SK-N-SH treated with all-trans-retinoic acid at 6 μM for 48 hours (cell line): Measurements from ENCODE around the gene NFIX.

Experiments used
- ATAC-seq: fragments of 200-7000 bp; cut with Tn5 transposase; 3 replicates; pipeline ENCODE4 v1.9.1; 2020; ENCODE audit warnings: mild to moderate bottlenecking, moderate library complexity
- ARNTL ChIP-seq: fragments of 450-650 bp; formaldehyde crosslinking; IDR thresholded peaks from 2 replicates; pipeline ENCODE4 v1.5.0; 2020; ENCODE audit warnings: low read depth, mild to moderate bottlenecking, moderate library complexity, borderline replicate concordance
- BACH2 ChIP-seq: fragments of 250-450 bp; sonication (Bioruptor Pico); IDR thresholded peaks from 2 replicates; pipeline ENCODE4 v1.9.0; 2021; ENCODE audit warnings: mild to moderate bottlenecking, borderline replicate concordance
- CSDC2 ChIP-seq: fragments of 250-450 bp; sonication (Bioruptor Pico); IDR thresholded peaks from 2 replicates; pipeline ENCODE4 v1.5.0; 2020; ENCODE audit warnings: mild to moderate bottlenecking, moderate library complexity
- ESRRG ChIP-seq: fragments of 250-450 bp; sonication (Bioruptor Pico); IDR thresholded peaks from 2 replicates; pipeline ENCODE4 v1.6.1; 2021; ENCODE audit warnings: mild to moderate bottlenecking
- GLIS3 ChIP-seq: fragments of 250-450 bp; sonication (Bioruptor Pico); IDR thresholded peaks from 2 replicates; pipeline ENCODE4 v1.5.0; 2020; ENCODE audit warnings: mild to moderate bottlenecking, moderate library complexity
- ISL1 ChIP-seq: fragments of 250-450 bp; sonication (Bioruptor Pico); IDR thresholded peaks from 2 replicates; pipeline ENCODE4 v2.1.2; 2022; ENCODE audit warnings: mild to moderate bottlenecking, moderate library complexity
- OSR1 ChIP-seq: fragments of 250-450 bp; sonication (Bioruptor Pico); IDR thresholded peaks from 2 replicates; pipeline ENCODE4 v1.8.0; 2022; ENCODE audit warnings: moderate library complexity, mild to moderate bottlenecking, inconsistent platforms
- PPARA ChIP-seq: fragments of 250-450 bp; sonication (Bioruptor Pico); IDR thresholded peaks from 2 replicates; pipeline ENCODE4 v1.5.0; 2020; ENCODE audit warnings: mild to moderate bottlenecking, borderline replicate concordance
- RARB ChIP-seq: fragments of 250-450 bp; sonication (Bioruptor Pico); IDR thresholded peaks from 2 replicates; pipeline ENCODE4 v1.8.0; 2021; ENCODE audit warnings: mild to moderate bottlenecking, moderate library complexity
- SNAI2 ChIP-seq: fragments of 250-450 bp; sonication (Bioruptor Pico); IDR thresholded peaks from 2 replicates; pipeline ENCODE4 v1.5.0; 2020; ENCODE audit warnings: mild to moderate bottlenecking, moderate library complexity
- TCF4 ChIP-seq: fragments of 250-450 bp; sonication (Bioruptor Pico); IDR thresholded peaks from 2 replicates; pipeline ENCODE4 v1.8.0; 2021; ENCODE audit warnings: mild to moderate bottlenecking, moderate library complexity, borderline replicate concordance
- TOX ChIP-seq: fragments of 250-450 bp; sonication (Bioruptor Pico); IDR thresholded peaks from 2 replicates; pipeline ENCODE4 v1.8.0; 2021; ENCODE audit warnings: mild to moderate bottlenecking, moderate library complexity, borderline replicate concordance
- ZC3H10 ChIP-seq: fragments of 250-450 bp; sonication (Bioruptor Pico); IDR thresholded peaks from 2 replicates; pipeline ENCODE4 v1.5.1; 2021; ENCODE audit warnings: mild to moderate bottlenecking, moderate library complexity
- ZFP3 ChIP-seq: fragments of 250-450 bp; sonication (Bioruptor Pico); IDR thresholded peaks from 2 replicates; pipeline ENCODE4 v1.5.0; 2020; ENCODE audit warnings: mild to moderate bottlenecking, moderate library complexity
- ZFP30 ChIP-seq: fragments of 450-650 bp; formaldehyde crosslinking; IDR thresholded peaks from 2 replicates; pipeline ENCODE4 v1.5.0; 2022; ENCODE audit warnings: mild to moderate bottlenecking, moderate library complexity
- ZNF565 ChIP-seq: fragments of 450-650 bp; formaldehyde crosslinking; conservative IDR thresholded peaks from 2 replicates; pipeline ENCODE4 v1.5.0; 2020; ENCODE audit warnings: low read depth, mild to moderate bottlenecking, moderate library complexity
- ZNF70 ChIP-seq: fragments of 450-650 bp; formaldehyde crosslinking; IDR thresholded peaks from 2 replicates; pipeline ENCODE4 v1.5.0; 2020; ENCODE audit warnings: mild to moderate bottlenecking, moderate library complexity
- ZNF8 ChIP-seq: fragments of 450-650 bp; formaldehyde crosslinking; IDR thresholded peaks from 2 replicates; pipeline ENCODE4 v1.5.0; 2020; ENCODE audit warnings: mild to moderate bottlenecking, moderate library complexity
- TF ChIP-seq, protein P1 (sequence below): fragments of 250-450 bp; sonication (Bioruptor Pico); IDR thresholded peaks from 2 replicates; pipeline ENCODE4 v1.5.1; 2021; ENCODE audit warnings: mild to moderate bottlenecking, moderate library complexity
- TF ChIP-seq, protein P2 (sequence below): fragments of 250-450 bp; sonication (Bioruptor Pico); IDR thresholded peaks from 2 replicates; pipeline ENCODE4 v1.5.0; 2020; ENCODE audit warnings: mild to moderate bottlenecking, moderate library complexity
- TF ChIP-seq, protein P3 (sequence below): fragments of 250-450 bp; sonication (Bioruptor Pico); IDR thresholded peaks from 2 replicates; pipeline ENCODE4 v1.8.0; 2020; ENCODE audit warnings: mild to moderate bottlenecking, moderate library complexity, borderline replicate concordance
- TF ChIP-seq, protein P4 (sequence below): fragments of 250-450 bp; sonication (Bioruptor Pico); IDR thresholded peaks from 2 replicates; pipeline ENCODE4 v1.8.0; 2021; ENCODE audit warnings: low read depth, mild to moderate bottlenecking, moderate library complexity, borderline replicate concordance
- TF ChIP-seq, protein P5 (sequence below): fragments of 250-450 bp; sonication (Bioruptor Pico); IDR thresholded peaks from 2 replicates; pipeline ENCODE4 v1.5.1; 2020; ENCODE audit warnings: low read depth, mild to moderate bottlenecking, moderate library complexity

The NFIX gene

DNA sequence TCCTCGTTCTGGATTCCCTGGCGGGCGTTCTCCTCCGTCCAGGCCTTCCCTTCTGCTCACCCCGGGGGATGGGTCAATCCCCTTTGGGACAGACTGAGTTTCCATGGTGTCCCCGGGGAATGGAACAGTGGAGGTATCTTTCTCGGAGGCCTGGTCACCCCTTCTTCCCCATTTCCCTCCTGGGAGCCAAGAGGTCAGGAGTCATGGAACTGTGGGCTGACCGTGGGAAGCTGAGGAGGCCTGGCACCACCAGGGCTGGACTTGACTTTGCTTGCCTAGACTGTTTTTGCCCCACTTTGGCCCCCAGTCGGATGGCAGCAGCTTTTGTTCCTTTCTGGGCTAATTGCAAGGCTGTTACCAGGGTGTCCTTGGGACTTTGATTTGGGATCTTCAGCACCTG lies 124.8 kb downstream of the NFIX start:
- TF ChIP-seq ISL1 (CRISPR knock-in tag) = no peak
- no peak for TF ChIP-seq TCF4 (CRISPR knock-in tag)
- no peak for TF ChIP-seq OSR1 (CRISPR knock-in tag)
- TF ChIP-seq, protein P1, sequence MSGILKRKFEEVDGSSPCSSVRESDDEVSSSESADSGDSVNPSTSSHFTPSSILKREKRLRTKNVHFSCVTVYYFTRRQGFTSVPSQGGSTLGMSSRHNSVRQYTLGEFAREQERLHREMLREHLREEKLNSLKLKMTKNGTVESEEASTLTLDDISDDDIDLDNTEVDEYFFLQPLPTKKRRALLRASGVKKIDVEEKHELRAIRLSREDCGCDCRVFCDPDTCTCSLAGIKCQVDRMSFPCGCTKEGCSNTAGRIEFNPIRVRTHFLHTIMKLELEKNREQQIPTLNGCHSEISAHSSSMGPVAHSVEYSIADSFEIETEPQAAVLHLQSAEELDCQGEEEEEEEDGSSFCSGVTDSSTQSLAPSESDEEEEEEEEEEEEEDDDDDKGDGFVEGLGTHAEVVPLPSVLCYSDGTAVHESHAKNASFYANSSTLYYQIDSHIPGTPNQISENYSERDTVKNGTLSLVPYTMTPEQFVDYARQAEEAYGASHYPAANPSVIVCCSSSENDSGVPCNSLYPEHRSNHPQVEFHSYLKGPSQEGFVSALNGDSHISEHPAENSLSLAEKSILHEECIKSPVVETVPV (CRISPR knock-in tag) = no peak
- ATAC-seq = no peak

DNA sequence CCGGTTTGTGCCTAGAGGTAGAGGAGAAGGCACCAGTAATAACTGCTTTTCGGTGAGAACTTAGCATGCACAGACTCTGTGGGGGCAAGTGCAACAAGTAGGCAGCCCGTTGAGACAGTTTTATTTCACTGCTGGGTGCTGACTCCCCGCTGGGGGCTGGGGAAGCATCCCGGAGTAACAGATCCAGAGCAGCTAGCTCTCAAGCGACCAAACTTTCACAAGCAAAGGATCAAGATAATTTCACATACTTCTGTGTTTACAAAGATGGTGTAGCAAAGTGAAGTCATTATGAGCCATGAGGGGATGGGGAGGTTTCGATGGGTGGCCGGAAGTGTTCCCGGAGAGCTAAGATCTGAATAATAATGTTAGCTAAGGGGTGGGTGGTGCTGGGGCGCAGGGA lies 125.5 kb downstream of the NFIX start:
- TF ChIP-seq ZFP3 = no peak
- TF ChIP-seq TCF4 (CRISPR knock-in tag) = no peak
- TF ChIP-seq, protein P1 (CRISPR knock-in tag) = no peak
- no peak for TF ChIP-seq RARB (CRISPR knock-in tag)
- TF ChIP-seq, protein P2, sequence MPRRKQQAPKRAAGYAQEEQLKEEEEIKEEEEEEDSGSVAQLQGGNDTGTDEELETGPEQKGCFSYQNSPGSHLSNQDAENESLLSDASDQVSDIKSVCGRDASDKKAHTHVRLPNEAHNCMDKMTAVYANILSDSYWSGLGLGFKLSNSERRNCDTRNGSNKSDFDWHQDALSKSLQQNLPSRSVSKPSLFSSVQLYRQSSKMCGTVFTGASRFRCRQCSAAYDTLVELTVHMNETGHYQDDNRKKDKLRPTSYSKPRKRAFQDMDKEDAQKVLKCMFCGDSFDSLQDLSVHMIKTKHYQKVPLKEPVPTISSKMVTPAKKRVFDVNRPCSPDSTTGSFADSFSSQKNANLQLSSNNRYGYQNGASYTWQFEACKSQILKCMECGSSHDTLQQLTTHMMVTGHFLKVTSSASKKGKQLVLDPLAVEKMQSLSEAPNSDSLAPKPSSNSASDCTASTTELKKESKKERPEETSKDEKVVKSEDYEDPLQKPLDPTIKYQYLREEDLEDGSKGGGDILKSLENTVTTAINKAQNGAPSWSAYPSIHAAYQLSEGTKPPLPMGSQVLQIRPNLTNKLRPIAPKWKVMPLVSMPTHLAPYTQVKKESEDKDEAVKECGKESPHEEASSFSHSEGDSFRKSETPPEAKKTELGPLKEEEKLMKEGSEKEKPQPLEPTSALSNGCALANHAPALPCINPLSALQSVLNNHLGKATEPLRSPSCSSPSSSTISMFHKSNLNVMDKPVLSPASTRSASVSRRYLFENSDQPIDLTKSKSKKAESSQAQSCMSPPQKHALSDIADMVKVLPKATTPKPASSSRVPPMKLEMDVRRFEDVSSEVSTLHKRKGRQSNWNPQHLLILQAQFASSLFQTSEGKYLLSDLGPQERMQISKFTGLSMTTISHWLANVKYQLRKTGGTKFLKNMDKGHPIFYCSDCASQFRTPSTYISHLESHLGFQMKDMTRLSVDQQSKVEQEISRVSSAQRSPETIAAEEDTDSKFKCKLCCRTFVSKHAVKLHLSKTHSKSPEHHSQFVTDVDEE (CRISPR knock-in tag) = no peak
- no peak for TF ChIP-seq ZFP30 (CRISPR knock-in tag)
- no peak for TF ChIP-seq BACH2 (CRISPR knock-in tag)
- no peak for TF ChIP-seq ZNF8 (CRISPR knock-in tag)
- no peak for TF ChIP-seq OSR1 (CRISPR knock-in tag)
- no peak for TF ChIP-seq CSDC2
- no peak for TF ChIP-seq ISL1 (CRISPR knock-in tag)
- TF ChIP-seq, protein P3, sequence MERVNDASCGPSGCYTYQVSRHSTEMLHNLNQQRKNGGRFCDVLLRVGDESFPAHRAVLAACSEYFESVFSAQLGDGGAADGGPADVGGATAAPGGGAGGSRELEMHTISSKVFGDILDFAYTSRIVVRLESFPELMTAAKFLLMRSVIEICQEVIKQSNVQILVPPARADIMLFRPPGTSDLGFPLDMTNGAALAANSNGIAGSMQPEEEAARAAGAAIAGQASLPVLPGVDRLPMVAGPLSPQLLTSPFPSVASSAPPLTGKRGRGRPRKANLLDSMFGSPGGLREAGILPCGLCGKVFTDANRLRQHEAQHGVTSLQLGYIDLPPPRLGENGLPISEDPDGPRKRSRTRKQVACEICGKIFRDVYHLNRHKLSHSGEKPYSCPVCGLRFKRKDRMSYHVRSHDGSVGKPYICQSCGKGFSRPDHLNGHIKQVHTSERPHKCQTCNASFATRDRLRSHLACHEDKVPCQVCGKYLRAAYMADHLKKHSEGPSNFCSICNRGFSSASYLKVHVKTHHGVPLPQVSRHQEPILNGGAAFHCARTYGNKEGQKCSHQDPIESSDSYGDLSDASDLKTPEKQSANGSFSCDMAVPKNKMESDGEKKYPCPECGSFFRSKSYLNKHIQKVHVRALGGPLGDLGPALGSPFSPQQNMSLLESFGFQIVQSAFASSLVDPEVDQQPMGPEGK (CRISPR knock-in tag) = no peak
- TF ChIP-seq GLIS3 (CRISPR knock-in tag) = no peak
- no peak for TF ChIP-seq TOX (CRISPR knock-in tag)
- no peak for TF ChIP-seq SNAI2 (CRISPR knock-in tag)
- TF ChIP-seq ZNF565 (CRISPR knock-in tag) = no peak
- TF ChIP-seq ARNTL (CRISPR knock-in tag) = no peak
- TF ChIP-seq PPARA (CRISPR knock-in tag) = no peak
- TF ChIP-seq, protein P4, sequence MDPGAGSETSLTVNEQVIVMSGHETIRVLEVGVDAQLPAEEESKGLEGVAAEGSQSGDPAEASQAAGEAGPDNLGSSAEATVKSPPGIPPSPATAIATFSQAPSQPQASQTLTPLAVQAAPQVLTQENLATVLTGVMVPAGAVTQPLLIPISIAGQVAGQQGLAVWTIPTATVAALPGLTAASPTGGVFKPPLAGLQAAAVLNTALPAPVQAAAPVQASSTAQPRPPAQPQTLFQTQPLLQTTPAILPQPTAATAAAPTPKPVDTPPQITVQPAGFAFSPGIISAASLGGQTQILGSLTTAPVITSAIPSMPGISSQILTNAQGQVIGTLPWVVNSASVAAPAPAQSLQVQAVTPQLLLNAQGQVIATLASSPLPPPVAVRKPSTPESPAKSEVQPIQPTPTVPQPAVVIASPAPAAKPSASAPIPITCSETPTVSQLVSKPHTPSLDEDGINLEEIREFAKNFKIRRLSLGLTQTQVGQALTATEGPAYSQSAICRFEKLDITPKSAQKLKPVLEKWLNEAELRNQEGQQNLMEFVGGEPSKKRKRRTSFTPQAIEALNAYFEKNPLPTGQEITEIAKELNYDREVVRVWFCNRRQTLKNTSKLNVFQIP (CRISPR knock-in tag) = no peak
- TF ChIP-seq ZNF70 (CRISPR knock-in tag) = no peak
- ATAC-seq = no peak

DNA sequence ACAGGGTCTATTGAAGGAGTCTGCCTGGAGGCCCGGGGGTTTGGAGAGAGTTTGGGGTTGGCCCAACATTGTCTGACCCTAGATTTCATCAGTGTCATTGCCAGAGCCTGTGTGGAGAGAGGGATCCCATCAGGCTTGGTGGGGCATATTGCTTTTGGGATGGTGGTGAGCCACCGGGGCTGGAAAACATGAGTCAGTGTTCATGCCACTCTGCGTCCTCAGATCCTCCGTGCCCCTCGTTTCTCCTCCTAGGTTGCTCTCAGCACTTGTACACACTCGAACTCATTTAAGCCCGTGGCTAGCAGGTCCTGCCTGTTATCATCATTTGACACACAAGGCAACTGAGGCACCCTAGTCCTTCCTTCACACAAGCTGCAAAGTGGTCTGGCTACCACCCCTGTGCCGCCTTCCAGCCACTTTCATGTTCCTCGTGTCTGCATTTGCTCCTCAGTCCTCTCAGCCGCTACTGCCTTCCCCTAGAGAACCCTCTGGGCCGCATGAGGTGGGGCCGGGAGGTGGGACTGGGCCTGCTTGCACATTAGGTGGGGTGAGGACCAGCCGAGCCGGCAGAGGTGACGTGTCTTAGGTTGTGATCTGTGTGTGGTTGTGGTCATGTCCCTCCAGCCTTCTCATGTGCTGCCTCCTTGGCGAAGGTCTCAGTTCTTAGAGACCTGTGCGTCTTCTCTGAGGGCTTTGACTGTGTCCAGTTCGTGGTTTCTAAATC lies 126.4 kb downstream of the NFIX start:
- no peak for ATAC-seq
- TF ChIP-seq SNAI2 (CRISPR knock-in tag) (no peak), ZNF565 (CRISPR knock-in tag) (no peak), CSDC2 (no peak), RARB (CRISPR knock-in tag) (no peak), ZFP30 (CRISPR knock-in tag) (no peak), ZNF8 (CRISPR knock-in tag) (no peak), GLIS3 (CRISPR knock-in tag) (no peak), ZNF70 (CRISPR knock-in tag) (no peak), ZC3H10 (CRISPR knock-in tag) (no peak), ISL1 (CRISPR knock-in tag) (no peak), ESRRG (CRISPR knock-in tag) (no peak), OSR1 (CRISPR knock-in tag) (no peak), ARNTL (CRISPR knock-in tag) (no peak)
- TF ChIP-seq, protein P5, sequence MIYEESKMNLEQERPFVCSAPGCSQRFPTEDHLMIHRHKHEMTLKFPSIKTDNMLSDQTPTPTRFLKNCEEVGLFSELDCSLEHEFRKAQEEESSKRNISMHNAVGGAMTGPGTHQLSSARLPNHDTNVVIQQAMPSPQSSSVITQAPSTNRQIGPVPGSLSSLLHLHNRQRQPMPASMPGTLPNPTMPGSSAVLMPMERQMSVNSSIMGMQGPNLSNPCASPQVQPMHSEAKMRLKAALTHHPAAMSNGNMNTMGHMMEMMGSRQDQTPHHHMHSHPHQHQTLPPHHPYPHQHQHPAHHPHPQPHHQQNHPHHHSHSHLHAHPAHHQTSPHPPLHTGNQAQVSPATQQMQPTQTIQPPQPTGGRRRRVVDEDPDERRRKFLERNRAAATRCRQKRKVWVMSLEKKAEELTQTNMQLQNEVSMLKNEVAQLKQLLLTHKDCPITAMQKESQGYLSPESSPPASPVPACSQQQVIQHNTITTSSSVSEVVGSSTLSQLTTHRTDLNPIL (CRISPR knock-in tag) = no peak
- TF ChIP-seq, protein P4 (CRISPR knock-in tag) = no peak
